UCSD-AML1 (cell line): ENCODE data around the gene MPHOSPH6.
"Not testable (repeated sequence)": the region's sequence is repeated elsewhere in the genome, so short reads cannot be mapped to it uniquely, and the experiment has no call there.

Experiments
- DNase-seq: peaks from one replicate; lab custom pipeline; 2025; ENCODE audit not compliant: unreplicated experiment; lab: John Stamatoyannopoulos, UW

MPHOSPH6 gene

DNA sequence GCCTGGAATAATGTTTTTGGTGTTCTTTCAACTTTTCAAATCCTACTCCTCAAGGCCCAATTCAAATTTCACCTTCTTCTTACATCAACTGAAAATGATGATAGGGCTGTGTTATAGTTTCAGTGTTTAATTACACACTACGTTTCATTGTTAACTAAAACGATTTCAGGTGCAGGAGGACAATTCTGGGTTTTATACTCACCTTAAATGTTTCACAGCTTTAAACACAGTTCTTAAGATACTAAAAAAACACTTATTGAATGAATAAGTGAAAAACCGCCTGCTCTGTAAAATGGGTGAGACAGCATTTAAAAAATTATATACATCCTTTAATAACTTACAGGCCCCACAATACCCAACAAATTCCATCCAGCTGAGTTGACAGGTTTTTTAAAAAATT is 6.2 kb upstream of the MPHOSPH6 start:
- no peak for DNase-seq

DNA sequence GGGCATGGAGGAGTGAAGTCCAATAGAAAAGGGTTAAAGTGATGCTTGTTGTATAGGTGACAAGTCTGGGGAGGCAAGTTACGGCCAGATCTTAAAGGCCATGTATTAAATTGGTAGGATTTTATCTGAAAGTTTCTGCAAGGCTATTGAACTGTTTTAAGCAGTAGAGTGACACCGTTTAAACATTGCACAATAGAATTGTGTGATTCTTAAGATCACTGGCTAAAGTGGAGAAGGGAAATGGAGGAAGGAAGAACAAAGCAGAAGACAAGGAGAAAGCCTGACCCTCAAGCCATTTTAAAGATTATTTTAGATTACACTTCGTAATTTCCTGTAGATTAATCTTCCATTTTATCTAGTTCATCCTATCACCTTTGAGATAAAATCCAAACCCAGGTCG is 5.6 kb upstream of the MPHOSPH6 start:
- no peak for DNase-seq

DNA sequence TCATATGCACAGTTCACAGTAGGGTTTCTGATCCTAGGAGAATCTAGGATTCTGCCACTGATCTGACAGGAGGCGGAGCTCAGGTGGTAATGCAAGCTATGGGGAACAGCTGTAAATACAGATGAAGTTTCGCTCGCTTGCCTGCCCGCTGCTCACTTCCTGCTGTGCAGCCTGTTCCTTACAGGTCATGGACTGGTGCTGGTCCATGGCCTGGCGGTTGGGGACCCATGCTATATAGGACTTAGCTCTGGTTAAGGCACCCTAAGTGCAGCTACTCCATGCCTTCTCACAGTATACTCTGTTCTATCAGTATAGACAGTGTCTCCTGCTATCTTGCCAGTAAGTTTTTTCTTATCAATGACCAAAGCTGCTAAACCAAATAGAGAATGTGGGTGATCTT is 2.4 kb downstream of the MPHOSPH6 start:
- no peak for DNase-seq

DNA sequence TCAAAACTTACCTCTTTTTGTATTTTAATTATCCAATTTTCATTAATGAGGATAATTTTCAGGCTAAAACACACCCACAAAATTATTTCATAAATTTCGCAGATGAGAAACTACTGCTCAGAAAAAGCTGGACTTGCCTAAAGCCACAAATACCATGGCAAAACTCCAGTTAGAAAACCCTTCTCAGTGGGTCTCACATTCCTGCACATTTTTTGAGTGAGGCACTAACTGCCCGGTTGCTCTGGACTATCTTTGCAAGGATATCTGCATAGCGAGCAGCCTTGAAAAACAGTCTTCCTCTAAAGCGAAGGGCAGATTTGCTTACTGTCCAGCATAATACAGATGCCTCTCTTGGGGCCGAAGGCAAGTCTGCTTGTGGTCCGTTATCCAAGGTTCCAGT is 9.8 kb downstream of the MPHOSPH6 start:
- no peak for DNase-seq

DNA sequence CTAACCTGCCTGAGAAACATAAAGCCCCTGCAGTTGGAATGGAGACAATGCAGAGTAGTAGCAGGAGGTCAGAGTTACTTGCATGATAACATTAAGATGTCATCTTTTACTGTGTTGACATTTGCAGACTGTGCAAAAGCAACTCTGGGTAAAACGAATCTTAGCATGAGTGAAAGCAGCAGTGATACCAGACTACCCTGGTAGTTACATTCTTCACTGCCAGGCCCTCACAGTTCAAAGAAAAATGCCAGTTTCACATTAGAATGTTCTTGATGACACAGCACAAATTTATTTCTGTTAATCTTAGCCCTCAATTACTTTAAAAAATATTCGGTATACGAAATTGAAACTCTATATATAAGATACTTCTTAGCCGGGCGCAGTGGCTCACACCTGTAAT is 12.2 kb downstream of the MPHOSPH6 start:
- no peak for DNase-seq

DNA sequence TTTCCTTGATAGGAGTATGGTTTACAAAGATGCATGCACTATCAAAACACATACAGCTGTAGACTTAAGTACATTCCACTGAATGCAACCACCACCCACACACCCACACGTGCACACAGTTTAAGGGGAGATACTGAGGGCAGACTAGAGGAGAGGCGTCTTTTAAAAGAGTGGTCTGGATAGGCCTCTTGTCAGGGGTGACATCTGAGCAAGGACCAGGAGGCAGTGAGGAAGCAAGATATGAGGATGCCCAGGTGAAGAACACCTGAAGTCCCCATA is 12.6 kb downstream of the MPHOSPH6 start:
- no peak for DNase-seq

DNA sequence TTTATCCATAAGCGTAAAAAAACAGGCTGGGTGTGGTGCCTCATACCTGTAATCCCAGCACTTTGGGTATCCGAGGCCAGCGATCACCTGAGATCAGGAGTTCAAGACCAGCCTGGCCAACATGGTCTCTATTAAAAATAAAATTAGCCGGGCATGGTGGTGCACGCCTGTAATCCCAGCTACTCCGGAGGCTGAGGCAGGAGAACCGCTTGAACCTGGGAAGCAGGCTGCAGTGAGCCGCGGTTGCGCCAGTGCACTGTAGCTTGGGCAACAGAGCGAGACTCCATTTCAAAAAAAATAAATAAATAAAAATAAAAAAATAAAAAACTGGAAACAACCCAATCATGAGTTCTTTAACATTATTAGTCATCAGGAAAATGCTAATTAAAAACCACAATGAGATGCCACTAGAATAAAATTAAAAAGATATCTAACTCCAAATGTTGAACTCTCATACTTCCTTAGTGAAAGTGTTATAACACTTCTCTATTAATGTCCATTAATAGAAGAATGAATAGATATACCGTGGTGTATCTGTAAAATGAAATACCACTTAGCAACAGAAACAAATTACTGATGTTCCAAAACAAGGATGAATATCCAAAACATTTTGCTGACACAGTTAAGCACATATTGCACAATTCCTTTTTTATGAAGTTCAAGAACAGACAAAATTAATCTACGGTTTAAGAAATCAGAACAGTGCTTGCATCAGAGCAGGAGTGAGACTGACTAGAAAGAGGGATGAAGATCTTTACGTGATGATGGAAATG is 13.1 kb downstream of the MPHOSPH6 start:
- DNase-seq: no peak

DNA sequence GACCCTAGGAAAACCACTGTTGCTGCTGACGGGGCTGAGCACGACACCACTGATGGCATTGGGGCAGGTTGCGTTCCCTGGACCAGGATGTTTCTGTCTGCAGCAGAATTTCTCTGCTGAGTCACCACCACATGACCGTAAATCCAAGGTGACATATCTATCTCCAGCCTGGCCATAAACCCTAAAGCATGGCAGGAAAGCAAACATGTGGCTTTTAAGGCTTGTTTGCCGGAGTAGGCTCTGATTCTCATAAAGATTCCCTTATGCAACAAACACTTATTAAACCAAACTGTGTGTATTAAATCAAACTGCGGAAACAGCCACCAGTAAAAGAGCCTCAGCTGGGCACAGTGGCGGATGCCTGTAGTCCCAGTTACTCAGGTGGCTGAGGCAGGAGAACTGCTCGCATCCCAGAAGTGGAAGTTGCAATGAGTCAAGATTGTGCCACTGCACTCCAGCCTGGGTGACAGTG is 17.3 kb downstream of the MPHOSPH6 start:
- DNase-seq: no peak

DNA sequence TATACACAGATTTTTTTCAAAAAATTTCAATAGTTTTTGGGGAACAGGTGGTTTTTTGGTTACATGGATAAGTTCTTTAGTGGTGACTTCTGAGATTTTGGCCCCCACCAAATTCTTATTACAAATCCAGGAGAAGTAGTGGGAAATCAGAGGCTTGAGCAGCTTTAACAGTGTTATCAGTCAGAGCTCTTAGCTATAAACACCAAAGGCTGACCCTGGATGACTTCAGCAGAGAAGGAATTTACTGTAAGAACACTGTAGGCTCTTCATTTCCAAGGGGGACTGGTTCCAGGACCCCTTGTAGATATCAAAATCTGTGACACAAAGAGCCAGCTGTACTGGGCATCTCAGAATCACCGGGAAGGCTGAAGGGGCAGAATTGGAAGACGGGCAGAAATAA is 17.8 kb downstream of the MPHOSPH6 start:
- no peak for DNase-seq

DNA sequence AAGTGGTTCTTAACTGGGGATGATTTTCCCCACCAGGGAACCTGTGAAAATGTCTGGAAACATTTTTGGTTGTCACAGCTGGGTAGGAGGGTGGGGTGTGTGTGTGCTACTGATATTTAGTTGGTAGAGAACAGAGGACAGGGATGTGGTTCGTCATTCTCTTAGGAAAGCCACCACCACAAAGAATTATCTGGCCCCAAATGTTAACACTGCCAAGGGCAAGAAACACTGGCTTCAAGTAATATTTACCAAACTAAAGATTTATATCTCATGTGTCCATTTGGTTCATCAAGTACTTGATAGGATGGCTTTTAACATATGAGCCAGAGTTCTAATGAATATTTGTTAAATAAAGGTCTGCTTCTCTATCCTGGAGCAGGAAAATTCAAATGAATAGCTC is 19.5 kb downstream of the MPHOSPH6 start:
- DNase-seq: no peak

DNA sequence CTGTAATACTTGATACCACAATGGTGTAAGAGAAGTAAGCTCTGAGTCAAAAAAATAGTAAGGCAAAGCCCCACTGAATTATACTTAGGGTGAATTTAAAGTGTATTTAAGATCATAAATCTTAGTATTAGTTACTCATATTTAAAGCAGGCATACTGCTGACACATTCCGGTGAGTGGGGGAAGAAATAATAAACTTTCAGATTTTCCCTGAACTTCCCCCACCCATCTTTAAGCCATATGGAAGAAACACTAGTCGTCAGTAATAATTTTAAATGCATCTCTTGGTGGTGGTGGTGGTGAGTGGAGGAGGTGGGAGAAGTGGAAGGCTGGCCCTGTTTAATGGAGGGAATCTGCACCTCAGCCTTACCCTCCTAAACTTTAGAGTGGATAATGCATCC is 20.5 kb downstream of the MPHOSPH6 start:
- DNase-seq: no peak

DNA sequence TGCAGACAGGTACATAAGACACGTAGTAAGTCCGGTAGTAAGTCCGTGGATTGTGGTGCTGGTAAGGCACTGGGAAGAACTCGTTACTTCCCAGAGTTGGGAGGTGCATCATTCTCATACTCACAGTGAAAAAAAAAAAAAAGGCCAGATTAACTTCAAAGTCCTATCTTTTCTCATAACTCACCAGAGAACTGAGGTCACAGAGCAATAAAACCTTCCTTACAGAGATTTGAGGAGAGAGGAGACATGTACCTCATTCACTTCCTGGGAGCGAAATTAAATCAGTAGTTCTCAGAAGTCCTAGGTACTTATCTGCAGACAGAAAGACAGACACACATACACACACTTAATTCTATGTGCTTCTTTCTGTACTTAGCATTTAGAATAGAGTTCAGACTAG is 22.5 kb downstream of the MPHOSPH6 start:
- DNase-seq: no peak

DNA sequence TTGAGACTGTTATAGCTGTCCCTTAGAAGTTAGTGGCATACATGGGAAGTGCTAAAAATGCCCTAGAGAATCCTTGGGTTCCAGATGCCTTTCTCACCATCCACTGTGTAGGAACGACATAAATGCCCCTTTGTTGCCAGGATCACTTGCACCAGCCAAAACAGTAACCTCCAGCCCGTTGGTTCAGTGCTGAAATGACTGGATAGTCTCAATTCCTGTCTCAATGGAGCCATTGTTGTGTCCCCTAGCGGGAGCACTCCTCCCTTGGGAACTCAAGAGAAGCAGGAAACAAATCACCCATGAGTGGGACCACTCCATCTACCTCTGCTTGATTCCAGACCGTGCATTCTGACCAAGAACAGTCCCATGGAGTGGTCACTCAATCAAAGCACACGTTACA is 23.1 kb downstream of the MPHOSPH6 start:
- no peak for DNase-seq

DNA sequence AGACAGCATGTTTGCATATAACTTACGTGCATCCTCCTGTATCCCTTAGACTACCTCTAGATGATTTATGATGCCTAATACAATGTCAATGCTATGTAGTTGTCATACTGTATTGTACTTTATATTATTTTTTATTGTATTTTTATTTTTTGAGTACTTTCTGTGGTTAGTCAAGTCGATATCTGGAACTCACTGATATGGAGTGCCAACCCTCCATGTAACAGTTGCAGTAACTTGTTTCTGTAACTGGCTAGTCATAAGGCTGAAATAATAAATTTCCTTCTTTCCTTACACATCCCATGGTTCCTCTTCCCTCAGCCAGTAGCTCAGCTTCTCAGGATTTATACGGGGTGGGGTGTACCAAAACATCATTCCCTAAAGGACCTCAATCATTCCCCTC is 23.5 kb downstream of the MPHOSPH6 start:
- DNase-seq: no peak

DNA sequence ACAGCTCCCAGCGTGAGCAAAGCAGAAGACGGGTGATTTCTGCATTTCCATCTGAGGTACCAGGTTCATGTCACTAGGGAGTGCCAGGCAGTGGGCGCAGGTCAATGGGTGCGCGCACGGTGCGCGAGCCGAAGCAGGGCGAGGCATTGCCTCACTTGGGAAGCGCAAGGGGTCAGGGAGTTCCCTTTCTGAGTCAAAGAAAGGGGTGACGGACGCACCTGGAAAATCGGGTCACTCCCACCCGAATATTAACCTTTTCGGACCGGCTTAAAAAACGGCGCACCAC is 30.8 kb downstream of the MPHOSPH6 start:
- not testable (repeated sequence) for DNase-seq

DNA sequence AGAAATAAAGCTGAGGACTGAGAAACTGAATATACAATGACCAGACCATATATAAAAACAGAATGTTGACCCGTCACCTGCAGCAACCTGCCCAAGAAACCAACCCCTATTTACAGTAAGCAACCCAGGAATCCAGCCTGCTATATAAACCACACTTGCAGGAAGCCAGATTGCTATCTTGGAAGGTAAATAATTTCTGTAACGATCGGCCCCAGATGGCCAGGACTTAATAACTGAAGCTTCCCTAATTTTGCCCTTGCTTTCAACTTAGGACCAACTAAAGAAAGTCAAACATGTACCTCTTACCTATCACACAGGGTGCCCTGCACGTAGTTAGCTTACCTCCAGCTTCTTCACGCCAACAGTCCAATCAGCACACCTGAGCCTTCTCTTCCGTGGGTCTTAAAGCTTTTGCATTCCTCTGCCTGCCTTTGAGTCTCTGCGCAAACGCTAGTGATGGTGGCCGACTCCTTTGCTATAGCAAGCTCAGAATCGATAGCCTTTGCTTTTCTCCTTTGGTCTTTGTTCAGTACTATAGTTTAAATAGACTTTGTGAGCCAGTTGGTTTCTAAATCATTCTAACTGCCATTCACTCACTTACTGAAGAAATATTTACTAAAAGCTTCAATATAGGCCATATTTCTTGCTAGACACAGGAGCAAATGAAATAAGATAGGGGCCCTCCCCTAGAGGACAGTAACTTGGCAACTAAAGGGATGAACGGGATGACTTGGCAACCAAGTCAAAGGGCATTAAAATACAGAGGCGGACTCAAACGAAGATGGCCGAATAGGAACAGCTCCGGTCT is 31.3 kb downstream of the MPHOSPH6 start:
- DNase-seq: no peak

DNA sequence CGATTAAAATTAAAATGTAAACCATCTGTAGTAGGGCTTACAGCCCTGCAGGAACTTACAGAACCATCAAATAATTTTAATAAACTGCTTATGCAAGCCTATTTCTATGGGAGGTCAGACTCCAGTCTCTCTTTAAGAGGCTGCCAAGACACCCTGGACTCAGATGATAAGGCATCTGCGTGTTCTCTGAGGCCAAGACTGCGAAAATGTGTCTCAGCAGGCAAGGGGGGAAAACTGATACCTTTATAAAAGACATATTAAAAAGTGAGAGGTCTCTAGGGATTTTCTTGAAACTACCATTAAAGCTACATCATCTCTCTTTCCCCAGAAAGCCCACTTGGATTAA is 32.2 kb downstream of the MPHOSPH6 start:
- DNase-seq: no peak

DNA sequence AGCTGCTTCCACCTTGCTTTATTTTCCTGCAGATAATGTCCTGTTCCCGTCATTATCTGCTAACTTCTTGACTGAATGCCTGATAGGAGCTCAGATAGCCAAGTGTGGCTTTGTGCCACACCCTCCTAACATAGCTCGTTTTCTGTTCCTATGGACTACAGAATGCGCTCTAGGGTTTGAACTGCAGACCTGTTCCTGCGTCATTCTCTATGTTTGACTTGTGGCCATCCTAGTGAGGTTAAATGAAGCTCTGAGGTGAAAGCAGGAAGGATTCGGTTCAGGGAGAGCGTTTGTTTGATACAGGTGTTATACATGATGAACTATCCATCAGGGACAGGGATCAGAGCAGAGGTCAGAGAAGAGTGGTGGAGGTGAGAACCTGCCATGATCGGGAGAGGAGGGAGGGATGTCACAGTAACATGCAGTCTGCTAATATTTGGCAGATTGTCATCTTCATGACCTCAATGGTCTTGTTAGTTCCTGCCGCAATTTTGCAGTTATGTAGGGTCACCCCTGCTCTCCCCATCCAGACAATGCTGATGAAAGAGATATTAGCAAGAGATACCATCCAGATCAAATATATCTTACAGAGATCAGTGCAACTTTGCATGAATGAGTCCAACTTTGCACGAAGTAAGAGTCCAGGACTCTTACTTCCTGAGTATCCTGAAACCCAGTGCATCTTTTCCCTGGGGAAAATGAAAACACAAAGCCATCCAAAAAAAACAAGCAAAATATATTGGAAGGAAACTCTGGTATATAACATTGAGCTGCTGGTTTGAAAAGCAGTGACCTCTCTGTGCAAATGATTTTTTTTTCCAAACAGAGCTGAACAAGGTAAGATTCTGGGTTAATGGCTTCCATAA is 32.8 kb downstream of the MPHOSPH6 start:
- no peak for DNase-seq

DNA sequence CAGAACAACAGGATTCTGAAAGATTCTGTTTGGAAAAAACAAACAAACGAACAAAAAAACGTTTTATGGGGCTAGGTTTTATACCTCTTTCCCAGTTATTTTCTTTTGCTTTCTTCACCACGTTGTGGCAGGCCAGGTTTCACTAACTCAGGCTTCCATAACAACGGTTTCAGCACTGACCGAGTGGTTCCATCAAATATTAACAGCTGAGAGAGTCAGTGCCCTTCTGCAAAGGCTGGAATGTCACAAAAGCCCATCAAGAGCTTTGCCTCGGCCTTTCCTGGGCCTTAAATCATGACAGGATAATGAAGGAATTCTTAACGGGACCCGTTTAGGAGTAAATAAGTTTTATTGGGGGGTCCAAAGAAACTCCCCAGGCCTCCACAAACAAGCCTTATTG is 34.2 kb downstream of the MPHOSPH6 start:
- DNase-seq: no peak

DNA sequence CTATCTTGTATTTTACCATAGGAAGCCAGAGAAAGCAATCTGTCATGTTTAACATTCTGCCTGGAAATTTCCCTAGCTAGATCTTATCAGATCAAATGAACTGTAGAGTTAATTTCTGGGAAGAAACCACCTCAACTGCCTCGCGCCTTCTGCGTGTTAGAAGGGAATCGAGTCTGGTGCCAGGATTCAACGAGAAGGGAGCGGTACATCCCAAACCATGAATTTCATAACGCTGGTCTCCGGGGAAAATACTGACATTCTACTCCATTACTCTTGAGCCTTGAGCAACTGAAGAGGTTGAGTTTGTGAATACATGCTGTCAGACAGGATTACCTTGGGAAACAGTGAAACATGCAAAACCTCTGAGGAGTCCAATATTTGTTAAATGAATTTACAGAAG is 35.2 kb downstream of the MPHOSPH6 start:
- no peak for DNase-seq

DNA sequence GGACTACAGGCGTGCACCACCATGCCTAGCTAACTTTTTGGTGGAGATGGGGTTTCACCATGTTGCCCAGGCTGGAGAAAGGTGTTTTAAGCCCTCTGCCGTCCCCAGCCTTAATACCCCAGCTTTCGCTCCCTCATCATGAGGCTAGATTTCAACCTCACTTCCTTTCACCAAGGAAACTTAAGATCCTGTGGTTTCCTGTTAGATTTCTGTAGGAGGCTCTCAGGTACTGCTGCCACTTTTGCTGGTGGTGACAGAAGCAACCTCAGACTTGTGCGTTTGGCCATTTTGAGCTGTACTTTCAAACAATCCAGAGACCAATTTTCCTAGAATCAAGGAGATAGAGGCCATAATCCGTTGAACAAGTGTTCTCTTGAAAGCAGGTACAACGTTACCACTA is 36.2 kb downstream of the MPHOSPH6 start:
- no peak for DNase-seq

DNA sequence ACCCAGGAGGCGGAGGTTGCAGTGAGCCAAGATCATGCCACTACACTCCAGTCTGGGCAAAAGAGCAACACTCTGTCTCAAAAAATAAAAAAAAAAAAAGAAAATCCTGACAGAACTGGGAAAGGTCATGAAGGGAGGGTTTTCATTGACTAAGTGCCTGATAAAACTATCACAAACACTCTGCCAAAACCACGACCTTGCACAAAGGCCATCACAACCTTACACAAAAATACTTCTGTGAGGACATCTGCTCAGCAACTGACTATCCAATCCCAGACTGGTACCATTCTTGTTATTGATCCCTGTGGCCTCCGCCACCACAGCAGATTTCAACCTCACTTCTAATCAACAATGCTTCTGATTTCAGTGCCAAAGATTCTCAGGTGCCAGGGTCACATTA is 40.1 kb downstream of the MPHOSPH6 start:
- no peak for DNase-seq
